Heart left ventricle (tissue), 13 donors: Measurements from ENCODE around the gene EXOC4.

Experiments used
- POLR2A ChIP-seq, 2 donors: fragments of 450-650 bp; IDR thresholded peaks; one replicate each; pipeline ENCODE4 v1.6.1; 2017; ENCODE audit warnings: antibody characterized with exemption in 2 of 2, mild to moderate bottlenecking in 2 of 2, moderate library complexity in 2 of 2
- TF ChIP-seq, protein P1 (sequence below), 12 donors: fragments of 200-600 bp; sonication (generic) in 4 of 12; IDR thresholded peaks; one replicate each; pipeline versions ENCODE4 v1.5.0 to v1.8.0; 2018 to 2022; ENCODE audit warnings: antibody characterized with exemption in 12 of 12, mild to moderate bottlenecking in 5 of 12
- donor health status: ischemic (EF 13 %, LVEDD 7.1; RV severe dilation, severe dysfunction).
- donor health status: DM: no; HTN: yes; CAD: no.
- donor health status: DM: no; HTN: no; CAD: no.
- donor health status: ischemic (EF 25% LVEDD 6.9; RV normal size, moderate dysfunction).
- donor health status: ischemic (EF 25% LVEDD 5.7; RV mildly dilated, moderate dysfunction).
- donor health status: ischemic (EF 35%, LVEDD 5.7; RV mildly dilated, moderate dysfunction).
- donor health status: nonischemic (EF 11% LVEDD 7.7; RV severe dilation, severe dysfunction).
- donor health status: DM: yes; HTN: yes; CAD: no.
- donor health status: PGD.
- donor health status: ischemic (EF 29% LVEDD 5.4; RV normal size, mild dysfunction).
- donor health status: nonischemic (EF 23%, LVEDD 6.1; RV moderate dilation, normal function).

DNA sequence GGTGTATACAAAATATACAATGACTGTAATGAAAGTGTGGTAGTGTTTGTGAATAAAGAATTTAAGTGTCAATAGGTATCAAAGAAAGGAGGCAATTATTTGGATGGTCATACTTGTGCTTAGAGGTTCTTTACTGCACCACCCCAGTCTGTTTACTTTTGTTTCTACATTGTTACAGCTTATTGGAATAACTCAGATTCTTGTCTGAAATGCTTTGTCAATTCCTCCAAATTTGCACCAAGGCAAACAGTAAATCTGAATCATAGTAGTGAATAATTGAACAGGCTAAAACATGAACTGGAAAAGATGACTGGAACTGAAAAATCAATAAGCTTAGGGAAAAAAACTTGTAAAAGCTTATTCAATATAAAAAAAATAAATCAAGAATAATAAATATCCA is 319.2 kb downstream of the EXOC4 start:
- TF ChIP-seq POLR2A (IDR thresholded peaks at IDR 0.05) = no peak
- TF ChIP-seq, protein P1, sequence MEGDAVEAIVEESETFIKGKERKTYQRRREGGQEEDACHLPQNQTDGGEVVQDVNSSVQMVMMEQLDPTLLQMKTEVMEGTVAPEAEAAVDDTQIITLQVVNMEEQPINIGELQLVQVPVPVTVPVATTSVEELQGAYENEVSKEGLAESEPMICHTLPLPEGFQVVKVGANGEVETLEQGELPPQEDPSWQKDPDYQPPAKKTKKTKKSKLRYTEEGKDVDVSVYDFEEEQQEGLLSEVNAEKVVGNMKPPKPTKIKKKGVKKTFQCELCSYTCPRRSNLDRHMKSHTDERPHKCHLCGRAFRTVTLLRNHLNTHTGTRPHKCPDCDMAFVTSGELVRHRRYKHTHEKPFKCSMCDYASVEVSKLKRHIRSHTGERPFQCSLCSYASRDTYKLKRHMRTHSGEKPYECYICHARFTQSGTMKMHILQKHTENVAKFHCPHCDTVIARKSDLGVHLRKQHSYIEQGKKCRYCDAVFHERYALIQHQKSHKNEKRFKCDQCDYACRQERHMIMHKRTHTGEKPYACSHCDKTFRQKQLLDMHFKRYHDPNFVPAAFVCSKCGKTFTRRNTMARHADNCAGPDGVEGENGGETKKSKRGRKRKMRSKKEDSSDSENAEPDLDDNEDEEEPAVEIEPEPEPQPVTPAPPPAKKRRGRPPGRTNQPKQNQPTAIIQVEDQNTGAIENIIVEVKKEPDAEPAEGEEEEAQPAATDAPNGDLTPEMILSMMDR (IDR thresholded peaks at IDR 0.05) = no peak
